GM19372 (cell line): ENCODE results near the gene PRTN3.
"Not testable (repeated sequence)": the region's sequence is repeated elsewhere in the genome, so short reads cannot be mapped to it uniquely, and the experiment has no call there.

Experiments
- ATAC-seq: cut with Tn5 transposase; IDR thresholded peaks from one replicate; pipeline ENCODE4 v1.9.1; 2021; ENCODE audit warnings: mild to moderate bottlenecking, low read depth, moderate library complexity; ENCODE audit not compliant: unreplicated experiment

Gene PRTN3

DNA sequence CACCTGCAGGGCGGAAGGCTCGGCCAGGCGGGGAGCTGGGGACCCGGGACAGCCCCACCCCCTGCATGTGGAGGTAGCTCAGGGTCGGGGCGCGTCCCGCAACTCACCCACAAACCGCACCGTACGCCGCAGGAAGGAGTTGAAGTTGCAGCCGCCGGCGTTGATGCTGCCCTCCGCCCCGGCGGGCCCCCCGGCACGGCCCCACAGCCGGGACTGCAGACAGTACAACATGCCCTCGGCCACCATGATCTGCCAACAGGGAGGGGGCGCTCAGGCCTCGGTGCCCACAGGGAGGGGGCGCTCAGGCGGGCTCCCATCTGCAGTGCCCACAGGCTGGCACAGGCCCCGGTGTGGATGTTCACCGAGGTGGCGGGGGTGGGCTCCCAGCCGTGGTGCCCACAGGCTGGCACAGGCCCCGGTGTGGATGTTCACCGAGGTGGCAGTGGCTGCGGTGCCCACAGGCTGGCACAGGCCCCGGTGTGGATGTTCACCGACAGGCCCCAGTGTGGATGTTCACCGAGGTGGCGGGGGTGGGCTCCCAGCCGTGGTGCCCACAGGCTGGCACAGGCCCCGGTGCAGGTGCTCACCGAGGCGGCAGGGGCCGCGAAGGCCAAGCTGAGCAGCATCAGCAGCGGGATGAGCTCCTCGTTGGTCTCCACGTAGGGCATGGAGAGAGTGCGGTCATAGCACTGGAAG, 25.6 kb upstream of the PRTN3 start:
- no peak for ATAC-seq

DNA sequence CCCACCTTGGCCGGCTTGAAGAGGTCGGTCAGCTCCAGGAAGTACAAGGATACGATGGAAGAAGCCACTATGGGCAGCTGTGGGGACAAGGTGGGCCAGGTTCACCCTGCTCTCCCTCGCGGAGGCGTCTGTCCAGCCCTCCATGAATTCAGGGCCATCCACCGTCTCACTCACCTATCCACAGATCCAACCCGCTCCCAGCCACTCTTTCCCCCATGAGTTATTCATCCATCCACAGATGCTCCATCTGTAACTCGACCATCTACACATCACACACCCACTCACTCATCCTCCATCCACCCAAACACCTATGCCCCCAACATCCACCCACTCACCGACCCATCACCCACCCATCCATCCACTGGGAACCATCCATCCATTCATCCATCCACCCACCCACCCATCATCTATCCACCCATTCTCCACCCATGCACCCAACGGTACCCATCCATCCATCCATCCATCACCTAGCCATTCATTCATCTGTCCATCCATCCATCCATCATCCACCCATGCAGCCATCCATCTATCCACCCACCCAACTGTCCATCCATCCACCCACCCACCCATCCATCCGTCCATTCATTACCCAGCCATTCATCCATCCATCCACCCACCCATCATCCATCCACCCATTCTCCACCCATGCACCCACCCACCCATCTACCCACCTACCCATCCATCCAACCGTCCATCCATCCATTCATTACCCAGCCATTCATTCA, 24.9 kb upstream of the PRTN3 start:
- no peak for ATAC-seq

DNA sequence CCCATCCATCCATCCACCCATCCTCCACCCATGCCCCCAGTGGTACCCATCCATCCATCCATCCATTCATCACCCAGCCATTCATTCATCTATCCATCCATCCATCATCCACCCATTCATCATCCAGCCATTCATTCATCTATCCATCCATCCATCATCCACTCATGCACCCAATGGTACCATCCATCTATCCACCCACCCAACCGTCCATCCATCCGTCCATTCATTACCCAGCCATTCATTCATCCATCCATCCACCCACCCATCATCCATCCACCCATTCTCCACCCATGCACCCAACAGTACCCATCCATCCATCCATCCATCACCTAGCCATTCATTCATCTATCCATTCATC, 24.3 kb upstream of the PRTN3 start:
- no peak for ATAC-seq

DNA sequence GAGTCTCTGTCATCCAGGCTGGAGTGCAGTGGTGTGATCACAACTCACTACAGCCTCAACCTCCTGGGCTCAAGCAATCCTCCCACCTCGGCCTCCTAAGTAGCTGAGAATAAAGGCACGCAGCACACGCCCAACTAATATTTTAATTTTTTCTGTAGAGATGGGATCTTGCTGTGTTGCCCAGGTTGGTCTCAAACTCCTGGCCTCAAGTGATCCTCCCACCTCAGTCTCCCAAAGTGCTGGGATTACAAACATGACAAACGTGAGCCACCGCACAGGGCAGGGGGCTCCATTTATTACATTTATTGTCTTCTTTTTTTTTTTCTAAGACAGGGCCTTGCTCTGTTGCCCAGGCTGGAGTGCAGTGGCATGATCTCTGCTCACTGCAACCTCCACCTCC, 20.6 kb upstream of the PRTN3 start:
- not testable (repeated sequence) for ATAC-seq

DNA sequence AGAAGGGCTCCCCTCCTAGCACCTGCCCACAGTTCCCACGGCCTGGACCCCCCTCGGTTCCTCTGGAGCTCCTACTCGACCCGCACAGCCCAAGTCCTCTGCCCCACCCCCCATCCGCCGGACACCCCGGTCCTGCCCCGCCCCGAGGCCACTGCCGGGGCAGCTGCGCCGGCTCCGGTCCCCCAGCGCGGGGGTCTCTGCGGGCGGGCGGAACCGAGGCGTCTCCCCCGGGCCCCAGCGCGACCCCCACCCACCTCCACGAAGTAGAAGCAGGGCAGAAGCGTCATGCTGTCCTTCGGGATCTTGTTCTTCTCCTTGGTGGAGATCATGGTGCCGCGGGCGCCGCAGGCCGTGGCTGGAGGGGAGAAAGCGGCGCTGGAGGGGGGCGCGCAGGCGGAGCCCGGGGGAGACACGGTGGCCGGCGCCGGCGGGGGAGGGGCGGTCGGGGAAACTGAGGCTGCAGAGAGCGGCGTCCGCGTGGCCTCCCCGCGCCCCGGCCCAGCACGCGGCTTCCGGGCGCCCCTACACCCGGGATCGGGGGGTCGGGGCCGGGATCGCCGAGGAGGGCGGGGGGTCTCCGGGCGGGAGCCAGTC, 19.5 kb upstream of the PRTN3 start:
- ATAC-seq = no peak

DNA sequence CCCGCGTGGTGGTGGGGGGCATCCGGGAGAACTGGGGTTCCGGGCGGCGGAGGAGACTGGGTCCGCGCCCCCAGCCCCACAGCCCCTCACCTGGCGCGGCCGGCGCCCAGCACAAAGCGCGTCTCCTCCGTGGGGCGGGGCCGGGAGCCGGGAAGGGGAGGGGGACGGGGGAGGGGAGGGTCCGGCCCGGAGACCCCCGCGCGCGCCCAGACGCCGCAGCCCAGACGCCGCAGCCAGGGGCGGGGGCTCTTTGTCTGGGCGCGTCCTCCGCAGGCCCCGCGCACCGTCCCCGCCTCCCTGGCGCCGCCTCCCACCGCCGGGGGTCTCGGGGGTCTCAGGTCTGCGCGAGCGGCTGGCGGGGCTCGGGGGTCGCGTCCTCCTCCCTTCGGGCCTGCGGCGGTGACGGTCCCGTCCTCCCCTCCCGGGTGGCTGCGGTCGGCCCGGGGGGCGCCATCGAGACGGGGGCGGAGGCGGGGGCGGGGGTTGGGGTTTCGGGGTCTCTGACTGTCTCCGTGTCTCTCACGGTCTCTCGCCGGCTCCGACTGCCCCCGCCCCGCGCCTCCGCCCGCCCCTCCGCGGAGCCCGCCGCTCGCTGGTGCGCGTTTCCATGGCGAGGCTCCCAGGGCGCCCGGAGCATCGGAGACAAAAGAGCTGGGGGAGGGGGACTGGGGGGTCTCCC, 18.8 kb upstream of the PRTN3 start, which contains the start of gene PLPPR3:
Gene PLPPR3 (minus strand): TSS at position 131 of the 679 bp plus-strand sequence. CDS start 396 bp downstream, outside the sequence.
- ATAC-seq = no peak

DNA sequence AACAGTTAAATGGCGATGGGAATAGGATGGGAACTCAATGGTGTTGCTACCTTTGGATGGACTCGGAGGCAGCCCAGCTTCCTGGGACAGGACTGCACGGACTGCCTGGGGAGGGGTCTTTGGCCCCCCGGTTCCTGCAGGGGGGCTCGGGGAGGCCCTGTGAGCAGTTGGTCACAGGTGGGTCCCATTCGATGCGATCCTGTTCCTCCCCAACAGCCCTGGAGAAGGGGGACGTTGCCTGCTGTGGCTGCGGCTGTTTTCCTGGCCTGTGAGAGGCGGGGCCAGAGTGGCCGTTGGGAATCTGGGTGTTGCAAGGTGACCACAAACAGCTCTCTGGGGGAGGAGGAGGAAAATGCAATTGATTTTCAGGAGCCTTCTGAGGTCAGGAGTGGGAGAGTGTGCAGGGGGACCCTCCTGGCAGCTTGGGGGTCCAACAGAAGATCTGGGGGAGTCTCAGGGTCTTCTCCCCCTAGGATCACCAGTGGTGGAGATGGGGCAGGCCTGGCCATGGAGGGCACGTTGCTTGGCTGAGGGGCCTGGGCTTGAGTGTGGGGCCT, 17.2 kb upstream of the PRTN3 start:
- ATAC-seq = no peak

DNA sequence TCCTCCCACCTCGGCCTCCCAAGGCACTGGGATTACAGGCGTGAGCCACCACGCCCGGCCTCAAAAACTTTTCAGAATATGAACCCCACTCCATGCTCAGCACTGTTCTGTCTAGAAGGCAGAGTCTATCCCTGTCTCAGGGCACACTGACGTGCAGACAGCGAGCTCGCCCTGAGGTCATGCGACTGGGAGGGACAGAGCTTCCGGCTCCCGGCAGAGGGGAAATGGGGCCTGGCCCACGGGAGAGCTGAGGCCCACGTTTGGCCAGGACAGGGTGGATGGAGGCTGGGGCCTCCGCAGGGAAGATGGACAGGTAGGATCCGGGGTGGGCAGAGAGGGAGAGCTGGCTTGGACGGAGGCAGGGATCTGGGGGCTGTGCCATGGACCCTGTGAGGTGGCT, 15.9 kb upstream of the PRTN3 start:
- no peak for ATAC-seq

DNA sequence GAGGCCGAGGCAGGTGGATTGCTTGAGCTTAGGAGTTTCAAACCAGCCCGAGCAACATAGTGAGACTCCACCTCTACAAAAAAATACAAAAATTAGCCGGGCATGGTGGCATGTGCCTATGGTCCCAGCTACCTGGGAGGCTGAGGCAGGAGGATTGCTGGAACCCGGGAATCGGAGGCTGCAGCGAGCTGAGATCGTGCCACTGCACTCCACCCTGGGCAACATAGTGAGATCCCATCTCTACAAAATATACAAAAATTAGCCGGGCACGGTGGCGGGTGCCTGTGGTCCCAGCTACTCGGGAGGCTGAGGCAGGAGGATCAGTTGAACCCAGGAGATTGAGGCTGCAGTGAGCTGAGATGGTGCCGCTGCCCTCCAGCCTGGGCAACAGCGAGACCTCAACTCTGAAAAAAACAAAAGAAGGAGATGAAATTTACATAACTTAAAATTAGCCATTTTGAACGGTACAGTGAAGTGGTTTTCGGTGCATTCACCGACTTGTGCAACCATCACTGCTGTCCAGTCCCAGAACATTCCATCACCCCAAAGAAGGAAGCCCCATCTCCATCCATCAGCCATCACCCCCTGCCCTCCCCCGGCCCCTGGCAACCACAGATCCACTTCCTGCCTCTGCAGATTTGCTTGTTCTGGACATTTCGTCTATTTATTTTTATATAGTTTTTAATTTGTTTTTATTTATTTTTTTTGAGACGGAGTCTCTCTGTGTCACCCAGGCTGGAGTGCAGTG, 14.7 kb upstream of the PRTN3 start:
- ATAC-seq = no peak

DNA sequence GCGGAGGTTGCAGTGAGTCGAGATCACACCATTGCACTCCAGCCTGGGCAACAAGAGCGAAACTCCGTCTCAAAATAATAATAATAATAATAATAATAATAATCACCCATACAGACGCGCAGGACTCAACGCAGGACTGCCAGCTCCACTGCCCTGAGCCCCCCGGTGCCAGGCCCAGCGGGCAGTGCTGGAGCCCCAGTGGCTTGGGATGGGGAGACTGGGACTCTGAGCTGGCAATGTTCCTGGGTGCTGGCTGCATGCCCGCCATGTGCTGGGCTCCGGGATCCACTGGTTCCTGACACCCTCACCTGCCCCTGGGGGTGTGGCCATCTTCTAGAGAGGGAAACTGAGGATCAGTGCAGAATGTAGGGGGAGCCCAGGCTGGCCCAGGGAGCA, 13.5 kb upstream of the PRTN3 start:
- no peak for ATAC-seq

DNA sequence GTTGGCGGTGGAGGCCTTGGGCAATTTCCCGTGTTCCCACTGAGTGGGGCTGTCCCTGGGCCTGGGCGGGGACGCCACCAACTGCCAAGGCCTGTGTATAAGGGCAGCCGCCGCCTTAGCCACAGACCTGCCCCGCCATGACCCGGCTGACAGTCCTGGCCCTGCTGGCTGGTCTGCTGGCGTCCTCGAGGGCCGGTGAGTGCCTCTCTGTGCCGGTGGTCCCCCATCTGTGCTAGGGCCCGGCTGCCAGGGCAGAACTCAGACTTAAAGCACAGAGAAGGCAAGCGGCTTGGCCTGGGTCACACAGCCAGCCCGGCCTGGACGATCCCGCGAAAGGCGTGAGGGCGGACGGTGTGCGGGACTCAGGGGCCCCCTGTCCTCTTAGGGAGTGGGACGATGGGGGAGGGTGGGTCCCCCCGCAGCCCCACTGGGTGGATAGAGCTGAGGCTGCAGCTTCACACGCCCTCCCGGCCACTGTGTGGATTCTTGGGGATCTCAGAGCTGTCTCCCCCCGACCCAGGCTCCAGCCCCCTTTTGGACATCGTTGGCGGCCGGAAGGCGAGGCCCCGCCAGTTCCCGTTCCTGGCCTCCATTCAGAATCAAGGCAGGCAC, 13.0 kb upstream of the PRTN3 start, which contains the start of gene AZU1:
Gene AZU1 (plus strand): TSS at position 128 of the 612 bp plus-strand sequence. CDS start 10 bp downstream, at position 138.
- no peak for ATAC-seq

DNA sequence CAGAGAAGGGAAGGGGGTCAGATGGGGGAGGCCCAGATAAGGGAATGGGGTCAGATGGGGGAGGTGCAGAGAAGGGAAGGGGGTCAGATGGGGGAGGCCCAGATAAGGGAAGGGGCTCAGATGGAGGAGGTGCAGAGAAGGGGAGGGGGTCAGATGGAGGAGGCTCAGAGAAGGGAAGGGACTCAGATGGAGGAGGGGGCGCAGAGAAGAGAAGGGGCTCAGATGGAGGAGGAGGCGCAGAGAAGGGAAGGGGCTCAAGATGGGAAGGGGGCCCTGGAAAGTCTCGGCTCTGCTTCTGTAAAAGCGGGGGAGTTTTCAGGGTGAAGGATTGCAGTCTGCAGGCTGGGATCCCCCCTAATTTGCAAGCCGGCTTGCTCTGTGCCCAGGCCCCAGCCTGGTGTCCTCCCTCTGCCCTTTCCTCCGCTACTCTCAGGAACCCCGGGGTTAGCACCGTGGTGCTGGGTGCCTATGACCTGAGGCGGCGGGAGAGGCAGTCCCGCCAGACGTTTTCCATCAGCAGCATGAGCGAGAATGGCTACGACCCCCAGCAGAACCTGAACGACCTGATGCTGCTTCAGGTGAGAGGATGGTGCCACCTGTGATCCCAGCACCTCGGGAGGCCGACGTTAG, 11.6 kb upstream of the PRTN3 start:
- ATAC-seq = no peak

DNA sequence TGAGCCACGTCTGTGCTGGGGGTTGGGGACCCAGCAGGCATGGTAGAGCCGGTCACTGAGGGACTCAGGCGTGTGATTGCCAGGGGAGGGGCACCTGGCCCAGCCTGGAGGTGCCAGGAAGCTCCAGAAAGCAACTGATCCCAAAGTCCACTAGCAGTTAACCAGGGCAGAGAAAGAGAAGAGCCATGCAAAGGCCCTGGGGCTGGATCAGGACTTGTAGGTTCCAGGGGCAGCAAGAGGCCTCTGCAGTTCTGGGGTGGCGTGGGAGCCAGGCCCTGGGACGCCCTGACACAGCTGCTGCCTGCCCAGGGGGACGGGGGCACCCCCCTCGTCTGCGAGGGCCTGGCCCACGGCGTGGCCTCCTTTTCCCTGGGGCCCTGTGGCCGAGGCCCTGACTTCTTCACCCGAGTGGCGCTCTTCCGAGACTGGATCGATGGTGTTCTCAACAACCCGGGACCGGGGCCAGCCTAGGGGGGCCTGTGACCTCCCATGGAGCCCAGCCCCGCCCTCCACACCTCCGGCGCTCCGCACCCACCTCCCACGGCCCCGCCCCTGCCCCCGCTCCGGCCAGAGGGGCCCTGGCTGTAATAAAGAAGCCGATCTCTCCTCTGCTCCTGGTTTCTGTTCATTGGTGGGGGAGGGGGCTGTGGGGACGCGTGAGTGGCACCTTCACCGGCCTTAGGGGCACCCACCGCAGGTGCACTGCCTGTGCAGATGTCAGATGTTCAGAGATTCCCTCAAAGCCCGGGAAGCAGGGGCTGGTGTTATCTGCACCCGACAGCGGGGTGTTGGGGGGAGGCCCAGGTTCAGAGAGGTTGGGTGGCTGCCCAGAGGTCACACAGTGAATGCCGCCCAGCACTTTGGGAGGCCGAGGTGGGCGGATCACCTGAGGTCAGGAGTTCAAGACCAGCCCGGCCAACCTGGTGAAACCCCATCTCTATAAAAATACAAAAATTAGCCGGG, 9.1 kb upstream of the PRTN3 start:
- no peak for ATAC-seq

DNA sequence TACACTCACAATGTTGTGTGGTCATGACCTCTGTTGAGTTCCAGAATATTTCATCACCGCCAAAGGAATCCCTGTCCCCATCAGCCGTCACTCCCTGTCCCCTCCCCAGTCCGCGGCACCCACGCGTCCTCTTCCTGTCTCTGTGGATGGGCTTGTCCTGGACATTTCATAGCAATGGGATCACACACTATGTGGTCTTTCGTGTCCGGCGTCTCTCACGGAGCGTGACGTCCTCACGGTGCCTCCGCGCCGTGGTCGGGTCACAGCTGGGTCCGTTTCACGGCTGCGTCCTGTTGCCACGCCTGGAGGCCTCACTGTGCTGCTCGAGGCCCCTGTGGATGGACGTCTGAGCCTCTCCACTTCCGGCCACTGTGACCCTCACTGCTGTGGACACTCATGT, 6.6 kb upstream of the PRTN3 start:
- ATAC-seq = no peak

DNA sequence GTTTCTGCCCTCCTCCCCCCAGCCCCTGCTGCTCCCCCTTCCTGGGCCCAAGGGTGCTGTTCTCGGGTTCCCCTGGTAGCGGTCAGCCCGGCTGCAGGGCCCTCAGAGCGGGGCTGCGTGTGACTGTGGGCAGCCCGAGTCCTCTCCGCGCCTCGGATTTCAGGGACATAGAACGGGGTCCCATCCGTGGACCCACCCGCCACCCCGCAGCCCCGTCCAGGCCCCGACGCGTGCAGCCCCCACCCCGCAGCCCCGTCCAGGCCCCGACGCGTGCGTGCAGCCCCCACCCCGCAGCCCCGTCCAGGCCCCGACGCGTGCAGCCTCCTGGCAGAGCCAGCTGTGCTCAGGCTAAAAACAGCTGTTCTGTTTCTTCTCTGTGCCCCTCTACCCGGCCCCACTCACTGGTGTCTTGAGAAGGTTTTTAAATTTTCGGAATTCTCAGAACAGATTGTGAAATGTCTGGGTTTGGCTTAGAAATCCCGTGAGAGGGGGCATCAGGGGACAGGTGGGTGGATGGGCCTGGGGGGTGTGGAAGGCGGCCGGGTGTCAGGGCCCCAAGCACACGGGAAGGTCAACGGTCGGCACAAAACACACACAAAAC, 5.5 kb upstream of the PRTN3 start:
- no peak for ATAC-seq

DNA sequence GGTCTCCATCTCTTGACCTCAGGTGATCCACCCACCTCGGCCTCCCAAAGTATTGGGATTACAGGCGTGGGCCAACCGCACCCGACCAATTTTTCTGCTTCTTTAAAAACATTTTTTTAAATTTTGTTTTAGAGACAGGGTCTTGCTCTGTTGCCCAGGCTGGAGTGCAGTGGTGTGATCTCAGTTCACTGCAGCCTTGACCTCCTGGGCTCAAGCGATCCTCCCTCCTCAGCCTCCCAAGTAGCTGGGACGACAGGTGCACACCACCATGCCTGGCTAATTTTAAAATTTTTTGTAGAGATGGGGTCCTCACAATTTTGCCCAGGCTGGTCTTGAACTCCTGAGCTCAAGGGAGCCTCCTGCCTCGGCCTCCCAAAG, 2.0 kb downstream of the PRTN3 start:
- not testable (repeated sequence) for ATAC-seq

DNA sequence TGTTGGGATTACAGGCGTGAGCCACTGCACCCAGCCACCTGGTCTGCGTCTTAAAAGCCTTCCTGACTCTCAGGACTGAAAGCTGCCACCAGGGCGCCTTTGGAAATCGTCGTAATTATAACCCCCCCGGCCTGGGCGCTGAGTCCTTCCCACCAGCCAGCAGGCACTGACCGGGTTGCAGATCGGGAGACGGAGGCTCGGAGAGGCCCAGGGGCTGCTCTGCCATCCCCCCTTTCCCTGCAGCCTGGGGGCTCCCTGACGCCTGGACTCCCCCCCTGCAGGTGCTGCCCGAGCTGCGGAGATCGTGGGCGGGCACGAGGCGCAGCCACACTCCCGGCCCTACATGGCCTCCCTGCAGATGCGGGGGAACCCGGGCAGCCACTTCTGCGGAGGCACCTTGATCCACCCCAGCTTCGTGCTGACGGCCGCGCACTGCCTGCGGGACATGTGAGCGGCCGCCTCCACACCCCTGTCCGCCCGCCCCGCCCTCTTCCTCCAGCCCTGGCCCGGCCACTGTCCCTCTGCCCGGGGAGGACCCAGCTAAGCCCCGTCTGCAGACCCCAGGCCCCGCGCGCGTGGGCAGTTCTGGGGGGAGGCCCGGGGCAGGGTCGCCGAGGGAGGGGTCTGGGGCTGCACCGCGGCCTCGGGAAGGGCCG, 2.5 kb downstream of the PRTN3 start:
- ATAC-seq = no peak
